ENCODE measurements around the gene AKAP5.

Gene AKAP5

GRCh38 chr14:64502456-64502855 is 37.2 kb downstream of the AKAP5 start:
- peaks cover 9% of the 10 kb centered on the region for H3K36me3 ChIP-seq (ENCODE audit: low read length)
- H3K79me2 ChIP-seq (ENCODE audit: insufficient read depth, low read length) = peaks cover 83% of the 10 kb centered on the region
- H3K4me3 ChIP-seq (ENCODE audit: insufficient read depth, low read length, poor library complexity, severe bottlenecking) = peak overlapping the region; percentile 85
- peak overlapping the region; percentile 99 for H3K27ac ChIP-seq (ENCODE audit: low read depth, low read length)
- no peaks in the 10 kb centered on the region for H4K20me1 ChIP-seq (ENCODE audit: low read depth, low read length)
- H2AFZ ChIP-seq (ENCODE audit: low read depth, low read length, severe bottlenecking) = no peak overlapping the region
- H3K4me2 ChIP-seq (ENCODE audit: low read depth, low read length, poor library complexity, severe bottlenecking) = peak overlapping the region; percentile 76
- peak overlapping the region; percentile 99 for H3K9ac ChIP-seq (ENCODE audit: low read length)
- no peaks in the 10 kb centered on the region for H3K9me2 ChIP-seq (replicated peaks; ENCODE audit: insufficient read depth, low read length)
- no peaks in the 10 kb centered on the region for H3K27me3 ChIP-seq (ENCODE audit: low read length)
- peaks cover 56% of the 10 kb centered on the region for H3F3A ChIP-seq (ENCODE audit: insufficient read depth)
- TF ChIP-seq CTCF (IDR thresholded peaks at IDR 0.05; ENCODE audit: insufficient read depth, low read length, poor library complexity, severe bottlenecking) (no peak), EZH2phosphoT487 (conservative IDR thresholded peaks at IDR 0.05; ENCODE audit: low read length) (no peak)
- no peaks in the 10 kb centered on the region for H3K9me3 ChIP-seq (ENCODE audit: insufficient read depth, low read length)

GRCh38 chr14:64502887-64503433 is 37.7 kb downstream of the AKAP5 start:
- H3K9me3 ChIP-seq (ENCODE audit: insufficient read depth, low read length) = no peaks in the 10 kb centered on the region
- H3K9ac ChIP-seq (ENCODE audit: low read length) = peak overlapping the region; percentile 99
- TF ChIP-seq EZH2phosphoT487 (conservative IDR thresholded peaks at IDR 0.05; ENCODE audit: low read length) = no peak
- H3K4me3 ChIP-seq (ENCODE audit: insufficient read depth, low read length, poor library complexity, severe bottlenecking) = peak overlapping the region; percentile 85
- peaks cover 4% of the 10 kb centered on the region for H3K36me3 ChIP-seq (ENCODE audit: low read length)
- no peaks in the 10 kb centered on the region for H3K27me3 ChIP-seq (ENCODE audit: low read length)
- peaks cover 56% of the 10 kb centered on the region for H3F3A ChIP-seq (ENCODE audit: insufficient read depth)
- H3K27ac ChIP-seq (ENCODE audit: low read depth, low read length) = peak overlapping the region; percentile 99
- H3K4me2 ChIP-seq (ENCODE audit: low read depth, low read length, poor library complexity, severe bottlenecking) = peak overlapping the region; percentile 76
- peak overlapping the region; percentile 27 for H2AFZ ChIP-seq (ENCODE audit: low read depth, low read length, severe bottlenecking)
- peaks cover 83% of the 10 kb centered on the region for H3K79me2 ChIP-seq (ENCODE audit: insufficient read depth, low read length)
- peaks cover 3% of the 10 kb centered on the region; the same call in 1 of the 2 replicates for H4K20me1 ChIP-seq (ENCODE audit: low read depth, low read length)
- H3K9me2 ChIP-seq (replicated peaks; ENCODE audit: insufficient read depth, low read length) = no peaks in the 10 kb centered on the region

GRCh38 chr14:64503434-64504309 is 38.4 kb downstream of the AKAP5 start, which contains the start of gene ZBTB25:
ZBTB25 (minus strand) TSS chr14:64503838; CDS start chr14:64490533, 13,305 bp downstream.
- Histone ChIP-seq H4K20me1 (ENCODE audit: low read depth, low read length) (peaks cover 3% of the 10 kb centered on the region; the same call in 1 of the 2 replicates), H3K36me3 (ENCODE audit: low read length) (peaks cover 4% of the 10 kb centered on the region; the same call in 1 of the 2 replicates), H3K27me3 (ENCODE audit: low read length) (no peaks in the 10 kb centered on the region), H3K4me3 (ENCODE audit: insufficient read depth, low read length, poor library complexity, severe bottlenecking) (peak within 1 kb of the TSS; percentile 85), H2AFZ (ENCODE audit: low read depth, low read length, severe bottlenecking) (peak within 1 kb of the TSS; percentile 27), H3K9me2 (replicated peaks; ENCODE audit: insufficient read depth, low read length) (no peaks in the 10 kb centered on the region), H3K9me3 (ENCODE audit: insufficient read depth, low read length) (no peaks in the 10 kb centered on the region), H3F3A (ENCODE audit: insufficient read depth) (peaks cover 57% of the 10 kb centered on the region), H3K9ac (ENCODE audit: low read length) (peak within 1 kb of the TSS; percentile 99), H3K79me2 (ENCODE audit: insufficient read depth, low read length) (peaks cover 86% of the 10 kb centered on the region), H3K27ac (ENCODE audit: low read depth, low read length) (peak within 1 kb of the TSS; percentile 99), H3K4me2 (ENCODE audit: low read depth, low read length, poor library complexity, severe bottlenecking) (peak within 1 kb of the TSS; percentile 76)
- TF ChIP-seq EZH2phosphoT487 (conservative IDR thresholded peaks at IDR 0.05; ENCODE audit: low read length) = no peak
- TF ChIP-seq CTCF (IDR thresholded peaks at IDR 0.05; ENCODE audit: insufficient read depth, low read length, poor library complexity, severe bottlenecking) = no peak
